Caco-2 (cell line): ENCODE results near the gene DPH2. TPM values are rescaled to one million over a fixed set of nuclear protein-coding genes. Genes with fewer than 3 reads are reported as not detected.

Experiments used
- BruUV-seq: library from RNA; stranded (reverse); fragments of 400-500 nt; replicated peaks from 2 replicates; lab custom pipeline; 2021; lab: Mats Ljungman, UMichigan
- CTCF ChIA-PET: fragments of 300-600 bp; sonication (Branson Sonifier 250); formaldehyde crosslinking; loops from one replicate; lab custom pipeline; 2022; ENCODE audit warnings: antibody characterized with exemption; lab: Charles Lee
- POLR2A ChIA-PET: fragments of 300-600 bp; sonication (Branson Sonifier 250); formaldehyde crosslinking; loops from one replicate; lab custom pipeline; 2022; ENCODE audit warnings: antibody characterized with exemption; lab: Charles Lee
- DNase-seq, 2 experiments: peaks; one replicate each; pipeline versions ENCODE4 v3.0.0 to v3.0.0-alpha.2; 2020 to 2022
- H3K27me3 ChIP-seq: replicated peaks from 2 replicates; pipeline ENCODE4 v1.6.0; 2011; ENCODE audit warnings: low read length; ENCODE audit not compliant: control insufficient read depth, insufficient read depth
- H3K36me3 ChIP-seq: 2 replicates; pipeline ENCODE4 v1.5.1; 2011; ENCODE audit warnings: low read length; ENCODE audit not compliant: control insufficient read depth, insufficient read depth
- H3K4me1 ChIP-seq: fragments of 250-450 bp; sonication (Bioruptor Pico); 2 replicates; pipeline ENCODE4 v1.5.1; 2020; ENCODE audit warnings: mild to moderate bottlenecking
- H3K4me3 ChIP-seq: 2 replicates; pipeline ENCODE4 v1.5.1; 2011; ENCODE audit warnings: low read depth, mild to moderate bottlenecking, control low read depth, low read length
- H3K9me3 ChIP-seq: fragments of 250-450 bp; sonication (Bioruptor Pico); 2 replicates; pipeline ENCODE4 v1.5.1; 2020; ENCODE audit warnings: mild to moderate bottlenecking, moderate library complexity
- H3K27ac Mint-ChIP-seq: one replicate; pipeline ENCODE4 v1.8.0; 2022; ENCODE audit warnings: mixed read lengths; ENCODE audit not compliant: unreplicated experiment
- H3K27me3 Mint-ChIP-seq: one replicate; pipeline ENCODE4 v1.8.0; 2022; ENCODE audit warnings: mixed read lengths; ENCODE audit not compliant: insufficient read depth, unreplicated experiment
- H3K36me3 Mint-ChIP-seq: one replicate; pipeline ENCODE4 v1.8.0; 2022; ENCODE audit warnings: mild to moderate bottlenecking, mixed read lengths; ENCODE audit not compliant: insufficient read depth, unreplicated experiment
- H3K4me1 Mint-ChIP-seq: one replicate; pipeline ENCODE4 v1.8.0; 2022; ENCODE audit warnings: low read depth, mixed read lengths; ENCODE audit not compliant: unreplicated experiment
- H3K4me3 Mint-ChIP-seq: one replicate; pipeline ENCODE4 v1.8.0; 2022; ENCODE audit warnings: mild to moderate bottlenecking, moderate library complexity, mixed read lengths; ENCODE audit not compliant: unreplicated experiment
- H3K9me3 Mint-ChIP-seq: one replicate; pipeline ENCODE4 v1.8.0; 2022; ENCODE audit warnings: mixed read lengths; ENCODE audit not compliant: unreplicated experiment
- intact Hi-C: fragments of 100-400 bp; cut with micrococcal nuclease; formaldehyde crosslinking; loops from one replicate; pipeline ENCODE4 v1.10.0; 2022; ENCODE audit not compliant: unreplicated experiment
- total RNA-seq: library from RNA; stranded (reverse); gene quantifications from 2 replicates; pipeline ENCODE4 v1.2.3, GENCODE V29; 2022
- TF ChIP-seq, protein P1 (sequence below), 2 experiments: fragments of 200-600 bp in 1 of 2; IDR thresholded peaks; 1 replicate in 1 of 2; 2 replicates in 1 of 2; pipeline versions ENCODE4 v1.5.1 to v1.8.0; 2011 to 2022; ENCODE audit warnings: antibody characterized with exemption in 1 of 2, control low read depth in 1 of 2, inconsistent platforms in 1 of 2, low read depth in 1 of 2, low read length in 1 of 2, mild to moderate bottlenecking in 1 of 2, moderate library complexity in 1 of 2; ENCODE audit not compliant: insufficient read depth in 1 of 2, severe bottlenecking in 1 of 2, unreplicated experiment in 1 of 2

DPH2 gene
- total RNA-seq, 1 experiment from 2014 or later = 29.0 TPM

DNA sequence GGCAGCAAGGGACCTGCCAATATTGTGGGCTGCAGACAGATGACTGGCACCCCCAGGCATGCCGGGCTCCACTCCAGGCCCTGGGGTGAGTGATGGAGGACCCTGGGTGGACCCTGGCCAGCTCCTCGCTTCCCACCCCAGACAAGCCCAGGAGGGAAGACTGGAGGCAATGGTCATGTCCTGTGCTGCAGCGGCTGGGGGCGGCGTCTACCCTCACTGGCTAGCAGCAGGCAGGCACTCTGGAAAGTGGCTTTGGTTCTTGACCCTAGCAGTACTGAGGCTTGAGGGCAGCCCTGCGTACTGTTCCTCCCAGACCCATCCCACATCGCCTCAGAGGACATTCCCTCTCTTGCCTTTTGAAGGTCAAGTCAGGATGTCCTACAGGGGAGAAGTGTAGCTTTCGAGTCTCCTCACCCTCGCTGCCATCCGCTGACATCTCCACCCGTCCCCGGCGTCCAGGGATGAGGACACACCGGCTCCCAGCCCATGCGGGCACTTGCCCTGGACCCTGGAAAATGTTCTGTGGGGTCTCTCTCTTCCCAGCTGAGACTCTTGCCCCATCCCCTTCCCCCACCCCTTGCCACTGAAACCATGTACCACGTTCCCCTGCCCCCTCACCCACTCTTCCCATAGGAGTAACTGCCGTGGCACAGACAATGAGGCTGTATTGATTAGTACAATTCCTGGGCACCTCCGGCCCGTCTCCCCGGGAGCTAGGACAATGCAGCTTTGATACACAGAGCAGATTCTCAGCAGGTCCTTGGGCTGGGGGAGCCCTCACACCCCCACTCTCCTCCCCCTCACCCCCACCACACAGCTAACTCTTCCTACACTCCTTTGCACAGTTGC is 46.5 kb downstream of the DPH2 start:
- no peak overlapping the region for H3K4me3 Mint-ChIP-seq
- Histone ChIP-seq H3K27me3 (no peaks in the 10 kb centered on the region), H3K9me3 (no peaks in the 10 kb centered on the region), H3K36me3 (no peaks in the 10 kb centered on the region), H3K4me1 (no peaks in the 10 kb centered on the region), H3K4me3 (no peak overlapping the region)
- CTCF ChIA-PET = no interaction called here
- no peaks in the 10 kb centered on the region for H3K27me3 Mint-ChIP-seq
- no peak for DNase-seq
- no TSS peak for BruUV-seq
- POLR2A ChIA-PET = interaction anchor here (0.6 kb wide), 1 partner anchor 14 kb away, joined by 3 read pairs; no protein-coding TSS in a partner anchor
- no peaks in the 10 kb centered on the region for H3K4me1 Mint-ChIP-seq
- H3K27ac Mint-ChIP-seq = no peak overlapping the region
- TF ChIP-seq, protein P1, sequence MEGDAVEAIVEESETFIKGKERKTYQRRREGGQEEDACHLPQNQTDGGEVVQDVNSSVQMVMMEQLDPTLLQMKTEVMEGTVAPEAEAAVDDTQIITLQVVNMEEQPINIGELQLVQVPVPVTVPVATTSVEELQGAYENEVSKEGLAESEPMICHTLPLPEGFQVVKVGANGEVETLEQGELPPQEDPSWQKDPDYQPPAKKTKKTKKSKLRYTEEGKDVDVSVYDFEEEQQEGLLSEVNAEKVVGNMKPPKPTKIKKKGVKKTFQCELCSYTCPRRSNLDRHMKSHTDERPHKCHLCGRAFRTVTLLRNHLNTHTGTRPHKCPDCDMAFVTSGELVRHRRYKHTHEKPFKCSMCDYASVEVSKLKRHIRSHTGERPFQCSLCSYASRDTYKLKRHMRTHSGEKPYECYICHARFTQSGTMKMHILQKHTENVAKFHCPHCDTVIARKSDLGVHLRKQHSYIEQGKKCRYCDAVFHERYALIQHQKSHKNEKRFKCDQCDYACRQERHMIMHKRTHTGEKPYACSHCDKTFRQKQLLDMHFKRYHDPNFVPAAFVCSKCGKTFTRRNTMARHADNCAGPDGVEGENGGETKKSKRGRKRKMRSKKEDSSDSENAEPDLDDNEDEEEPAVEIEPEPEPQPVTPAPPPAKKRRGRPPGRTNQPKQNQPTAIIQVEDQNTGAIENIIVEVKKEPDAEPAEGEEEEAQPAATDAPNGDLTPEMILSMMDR (IDR thresholded peaks at IDR 0.05; ENCODE audit: insufficient read depth in 1 of 2, low read depth in 1 of 2, low read length in 1 of 2, severe bottlenecking in 1 of 2, unreplicated experiment in 1 of 2) = no peak
- intact Hi-C loops = no loop called here
- no peaks in the 10 kb centered on the region for H3K9me3 Mint-ChIP-seq
- H3K36me3 Mint-ChIP-seq = peaks cover 8% of the 10 kb centered on the region

DNA sequence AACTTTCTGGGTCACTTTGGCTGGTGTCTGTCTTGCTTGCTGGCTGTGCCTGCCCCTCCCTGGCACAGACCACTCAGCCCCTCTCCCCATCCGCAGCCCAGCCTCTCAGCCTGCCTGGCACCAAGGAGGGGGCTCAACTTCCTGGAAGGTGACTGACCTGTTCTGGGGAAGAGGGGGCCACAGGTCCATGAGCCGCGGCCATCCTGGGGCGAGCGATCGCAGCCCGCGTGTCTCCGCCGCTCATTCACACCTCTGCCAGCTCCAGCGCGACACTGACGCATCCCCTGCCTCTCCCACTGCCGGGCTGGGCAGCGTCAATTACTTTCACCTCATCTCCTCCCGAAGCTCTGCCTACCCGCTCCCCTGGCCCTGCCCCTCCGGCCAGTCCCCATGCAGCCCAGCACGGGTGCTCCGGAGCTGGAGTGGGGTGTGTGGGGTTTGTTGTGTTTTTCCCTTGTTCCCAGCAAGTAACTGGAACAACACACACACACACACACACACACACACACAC is 47.1 kb downstream of the DPH2 start:
- Mint-ChIP-seq H3K27ac (no peak overlapping the region), H3K27me3 (no peaks in the 10 kb centered on the region), H3K4me3 (no peak overlapping the region), H3K36me3 (peaks cover 8% of the 10 kb centered on the region), H3K4me1 (no peaks in the 10 kb centered on the region), H3K9me3 (no peaks in the 10 kb centered on the region)
- DNase-seq = no peak
- Histone ChIP-seq H3K27me3 (no peaks in the 10 kb centered on the region), H3K36me3 (no peaks in the 10 kb centered on the region), H3K4me3 (no peak overlapping the region), H3K9me3 (no peaks in the 10 kb centered on the region), H3K4me1 (no peaks in the 10 kb centered on the region)
- BruUV-seq = no TSS peak
- ChIA-PET POLR2A (interaction anchor here (0.6 kb wide), 1 partner anchor 14 kb away, joined by 3 read pairs; no protein-coding TSS in a partner anchor), CTCF (no interaction called here)
- TF ChIP-seq, protein P1 (IDR thresholded peaks at IDR 0.05; ENCODE audit: insufficient read depth in 1 of 2, low read depth in 1 of 2, low read length in 1 of 2, severe bottlenecking in 1 of 2, unreplicated experiment in 1 of 2) = no peak
- intact Hi-C loops = no loop called here

DNA sequence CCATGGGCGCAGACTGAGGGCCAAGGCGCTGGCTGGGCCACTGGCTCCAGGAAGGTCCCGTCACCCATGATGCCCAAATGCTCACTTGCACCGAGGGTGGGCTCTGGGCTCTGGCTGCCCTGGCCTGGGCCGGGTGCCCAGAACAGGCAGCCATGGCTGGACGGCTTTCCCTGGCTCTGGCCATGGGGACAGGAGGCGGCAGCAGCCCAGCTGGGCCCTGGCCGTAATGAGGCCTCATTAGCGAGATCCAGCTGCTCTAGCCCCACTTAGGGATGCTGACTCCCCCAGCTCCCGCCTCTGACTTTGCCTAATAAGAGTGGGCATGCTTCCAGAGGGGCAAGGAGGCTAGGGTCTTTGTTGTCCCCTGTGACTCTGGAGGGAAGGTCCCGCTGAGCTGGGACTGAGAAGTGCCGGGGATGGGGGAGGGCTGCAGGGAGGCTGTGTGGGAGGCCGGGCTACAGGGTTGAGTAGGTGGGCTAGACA is 49.7 kb downstream of the DPH2 start:
- intact Hi-C loops = no loop called here
- H3K27me3 ChIP-seq = no peaks in the 10 kb centered on the region
- TF ChIP-seq, protein P1 (IDR thresholded peaks at IDR 0.05; ENCODE audit: insufficient read depth in 1 of 2, low read depth in 1 of 2, low read length in 1 of 2, severe bottlenecking in 1 of 2, unreplicated experiment in 1 of 2) = no peak
- POLR2A ChIA-PET = no interaction called here
- no TSS peak for BruUV-seq
- DNase-seq = no peak
- CTCF ChIA-PET = interaction anchor here (0.5 kb wide), 1 partner anchor 1490 kb away, joined by 3 read pairs; no protein-coding TSS in a partner anchor
- no peaks in the 10 kb centered on the region for H3K4me1 ChIP-seq
- H3K9me3 Mint-ChIP-seq = no peaks in the 10 kb centered on the region
- no peaks in the 10 kb centered on the region for H3K9me3 ChIP-seq
- no peaks in the 10 kb centered on the region for H3K4me1 Mint-ChIP-seq
- H3K27me3 Mint-ChIP-seq = no peaks in the 10 kb centered on the region
- no peak overlapping the region for H3K27ac Mint-ChIP-seq
- no peaks in the 10 kb centered on the region for H3K36me3 ChIP-seq
- peaks cover 12% of the 10 kb centered on the region for H3K36me3 Mint-ChIP-seq
- no peak overlapping the region for H3K4me3 Mint-ChIP-seq
- no peak overlapping the region for H3K4me3 ChIP-seq
